Ramos (cell line): ENCODE results near the gene PKD1.

Experiments used
- in situ Hi-C: fragments of 300-500 bp; cut with MboI; formaldehyde crosslinking; loops from one replicate; pipeline ENCODE4 v1.14.3; 2022; ENCODE audit warnings: low sequenced_read_pairs; ENCODE audit not compliant: unreplicated experiment

The PKD1 gene

GRCh38 chr16:2040787-2041522, 94.7 kb downstream of the PKD1 start:
- in situ Hi-C loops: no loop called here

DNA sequence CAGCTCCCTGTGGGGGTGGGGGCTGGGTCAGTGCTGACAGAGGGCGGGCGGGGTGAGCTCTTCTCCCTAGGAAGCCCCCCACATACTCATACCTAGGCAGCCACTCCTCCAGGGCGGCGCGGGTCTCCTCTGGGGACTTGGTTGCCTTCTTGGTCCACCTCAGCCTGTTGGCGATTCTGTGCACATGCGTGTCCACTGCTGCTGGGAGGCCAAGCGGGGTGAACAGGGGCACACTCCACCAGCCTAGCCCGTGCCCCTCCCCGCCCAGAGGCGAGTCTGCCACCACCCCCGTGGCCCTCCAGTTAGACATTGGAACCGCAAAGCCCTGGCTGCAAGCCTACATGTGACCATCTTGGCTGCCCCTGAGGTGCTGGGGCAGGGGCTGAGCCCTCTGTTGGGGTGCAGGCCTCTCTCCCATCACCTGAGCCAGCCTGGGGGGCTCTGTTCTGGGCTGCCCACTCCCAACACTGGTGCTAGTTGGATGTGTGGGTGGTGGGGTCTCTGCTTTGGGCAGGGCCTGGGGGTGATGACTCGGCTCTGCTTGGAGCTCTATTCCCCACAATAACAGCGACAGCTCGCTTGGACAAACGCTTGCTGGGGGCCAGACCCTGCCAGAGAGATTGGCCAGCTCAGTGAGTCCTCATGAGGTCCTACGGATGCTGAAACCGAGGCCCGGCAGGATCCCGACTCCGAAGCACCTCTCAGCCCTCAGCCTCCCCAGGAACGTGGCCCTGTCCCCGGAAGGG, 95.5 kb downstream of the PKD1 start:
- in situ Hi-C loops: no loop called here

DNA sequence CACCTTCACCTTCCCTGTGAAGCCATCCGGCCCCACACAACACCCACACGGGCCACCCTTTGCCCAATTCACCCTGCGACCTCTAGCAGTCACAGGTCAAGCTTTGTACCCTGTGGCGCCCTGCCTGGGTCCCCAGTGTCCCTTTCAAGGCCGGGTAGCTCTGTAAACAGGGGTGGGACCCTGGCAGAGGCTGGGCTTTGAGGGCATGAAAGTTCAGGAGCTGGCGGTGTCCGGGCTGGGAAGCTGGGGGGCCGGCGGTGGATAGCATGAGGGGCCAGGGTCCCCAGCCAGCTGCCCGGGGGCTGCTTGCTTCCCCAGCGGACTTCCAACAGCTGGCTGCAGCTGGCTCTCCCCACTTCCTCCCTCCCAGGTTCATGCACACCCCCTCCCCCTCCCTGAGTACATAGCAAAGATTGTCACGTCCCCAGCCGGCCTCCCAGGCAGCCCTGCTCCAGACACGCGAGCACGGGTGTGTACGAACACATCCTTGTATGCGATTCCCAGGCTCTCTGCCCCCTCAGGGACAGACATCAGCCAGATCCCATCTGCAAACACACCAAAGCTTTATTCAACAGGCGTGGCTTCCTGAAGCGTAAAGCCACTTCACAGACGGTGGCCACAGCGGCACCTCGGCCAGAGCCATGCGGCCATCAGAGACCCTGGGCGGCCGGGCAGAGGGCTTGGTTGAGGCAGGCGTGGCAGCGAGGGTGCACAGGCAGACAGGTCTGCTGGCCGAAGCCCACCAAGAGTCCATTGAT, 96.2 kb downstream of the PKD1 start:
- in situ Hi-C loops: no loop called here
